ENCODE measurements around the gene EHD2.

DNA sequence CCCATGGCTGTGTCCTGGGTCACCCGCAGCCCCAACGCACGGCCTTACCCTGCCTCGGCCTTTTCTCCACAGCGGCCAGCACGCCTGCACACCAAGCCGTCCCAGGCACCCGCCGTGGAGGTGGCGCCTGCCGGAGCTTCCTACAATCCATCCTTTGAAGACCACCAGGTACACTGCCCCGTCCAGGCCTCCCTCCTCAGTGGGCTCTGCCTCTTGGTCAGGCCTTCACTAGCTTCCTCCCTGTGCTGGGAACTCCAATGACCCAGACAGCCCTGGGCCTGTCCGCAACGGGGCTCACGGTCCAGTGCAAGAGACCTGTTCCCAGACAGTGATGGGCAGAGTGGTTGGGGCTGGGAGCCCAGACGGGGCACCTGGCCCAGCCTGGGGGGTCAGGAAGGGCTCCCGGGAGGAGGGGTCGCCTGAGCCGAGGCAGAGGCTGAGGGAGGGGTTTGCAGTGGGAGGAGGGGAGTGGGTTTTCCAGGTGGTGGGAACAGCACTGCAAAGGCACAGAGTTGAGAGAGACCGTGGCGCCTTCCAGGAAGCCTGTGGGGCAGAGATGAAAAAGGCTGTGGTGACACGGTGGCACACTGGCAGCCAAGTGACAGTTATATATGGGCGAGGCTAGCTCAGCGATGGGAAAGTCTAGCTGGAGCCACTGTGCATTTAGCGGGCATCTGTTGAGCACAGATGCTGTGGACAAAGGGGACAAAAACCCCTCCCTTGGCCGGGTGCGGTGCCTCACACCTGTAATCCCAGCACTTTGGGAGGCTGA lies 39.4 kb downstream of the EHD2 start:
- TF ChIP-seq, protein P1, sequence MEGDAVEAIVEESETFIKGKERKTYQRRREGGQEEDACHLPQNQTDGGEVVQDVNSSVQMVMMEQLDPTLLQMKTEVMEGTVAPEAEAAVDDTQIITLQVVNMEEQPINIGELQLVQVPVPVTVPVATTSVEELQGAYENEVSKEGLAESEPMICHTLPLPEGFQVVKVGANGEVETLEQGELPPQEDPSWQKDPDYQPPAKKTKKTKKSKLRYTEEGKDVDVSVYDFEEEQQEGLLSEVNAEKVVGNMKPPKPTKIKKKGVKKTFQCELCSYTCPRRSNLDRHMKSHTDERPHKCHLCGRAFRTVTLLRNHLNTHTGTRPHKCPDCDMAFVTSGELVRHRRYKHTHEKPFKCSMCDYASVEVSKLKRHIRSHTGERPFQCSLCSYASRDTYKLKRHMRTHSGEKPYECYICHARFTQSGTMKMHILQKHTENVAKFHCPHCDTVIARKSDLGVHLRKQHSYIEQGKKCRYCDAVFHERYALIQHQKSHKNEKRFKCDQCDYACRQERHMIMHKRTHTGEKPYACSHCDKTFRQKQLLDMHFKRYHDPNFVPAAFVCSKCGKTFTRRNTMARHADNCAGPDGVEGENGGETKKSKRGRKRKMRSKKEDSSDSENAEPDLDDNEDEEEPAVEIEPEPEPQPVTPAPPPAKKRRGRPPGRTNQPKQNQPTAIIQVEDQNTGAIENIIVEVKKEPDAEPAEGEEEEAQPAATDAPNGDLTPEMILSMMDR (conservative IDR thresholded peaks at IDR 0.05; ENCODE audit: low read depth, low read length): no peak
- TF ChIP-seq EZH2 (IDR thresholded peaks at IDR 0.05; ENCODE audit: low read length, unreplicated experiment) (no peak), EZH2phosphoT487 (IDR thresholded peaks at IDR 0.05; ENCODE audit: borderline replicate concordance, low read length) (no peak)
